ENCODE measurements around the gene TIMM13.
A peak's percentile ranks its signal among the peaks of the same experiment; 100 is the strongest.
"Not testable (repeated sequence)": the region's sequence is repeated elsewhere in the genome, so short reads cannot be mapped to it uniquely, and the experiment has no call there.

The TIMM13 gene

GRCh38 chr19:2427429-2428320 lies at the start of gene TIMM13:
Gene TIMM13, minus strand, starts transcription at chr19:2427586. Its CDS starts 53 bp downstream, at chr19:2427533.
- H3K4me3 Mint-ChIP-seq = peak within 1 kb of the TSS; percentile 91
- peaks cover 24% of the 10 kb centered on the region for H3K36me3 Mint-ChIP-seq (ENCODE audit: low read depth)
- no peaks in the 10 kb centered on the region for H3K27me3 Mint-ChIP-seq
- H3K4me1 Mint-ChIP-seq (ENCODE audit: low read depth) = peaks cover 16% of the 10 kb centered on the region
- H3K27ac Mint-ChIP-seq = peak within 1 kb of the TSS; percentile 97
- no peaks in the 10 kb centered on the region for H3K9me3 Mint-ChIP-seq

DNA sequence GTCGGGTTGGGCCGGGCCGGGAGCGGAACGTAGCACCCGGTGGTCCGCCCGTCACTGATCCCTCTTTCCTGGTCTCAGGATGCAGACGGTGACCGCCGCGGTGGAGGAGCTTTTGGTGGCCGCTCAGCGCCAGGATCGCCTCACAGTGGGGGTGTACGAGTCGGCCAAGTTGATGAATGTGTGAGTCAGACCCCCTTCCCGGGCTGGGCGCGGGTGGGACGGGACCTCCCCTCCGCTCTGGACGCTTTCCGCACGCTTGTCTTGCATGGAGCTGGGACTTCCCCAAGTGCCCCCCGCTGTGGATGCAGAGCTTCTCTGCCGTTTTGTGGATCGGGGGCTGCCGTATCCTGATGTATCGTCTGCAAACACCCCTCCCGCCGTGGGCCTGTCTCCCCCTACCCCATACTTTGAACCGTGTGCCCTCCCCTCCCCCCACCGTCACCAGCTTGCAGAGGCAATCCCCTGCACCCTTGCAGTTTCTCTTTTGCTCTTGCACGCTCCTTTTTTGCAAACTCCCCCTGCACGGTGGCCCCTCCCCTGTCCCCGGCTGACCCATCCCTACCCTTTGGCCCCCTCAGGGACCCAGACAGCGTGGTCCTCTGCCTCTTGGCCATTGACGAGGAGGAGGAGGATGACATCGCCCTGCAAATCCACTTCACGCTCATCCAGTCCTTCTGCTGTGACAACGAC lies 49.2 kb upstream of the TIMM13 start:
- Mint-ChIP-seq H3K9me3 (no peaks in the 10 kb centered on the region), H3K4me1 (ENCODE audit: low read depth) (peaks cover 28% of the 10 kb centered on the region), H3K27me3 (no peaks in the 10 kb centered on the region), H3K36me3 (ENCODE audit: low read depth) (peaks cover 26% of the 10 kb centered on the region), H3K27ac (peak overlapping the region; percentile 95), H3K4me3 (peak overlapping the region; percentile 98)

- Mint-ChIP-seq H3K27ac (peak within 1 kb of the TSS; percentile 95), H3K36me3 (ENCODE audit: low read depth) (peaks cover 26% of the 10 kb centered on the region), H3K4me3 (peak within 1 kb of the TSS; percentile 98), H3K9me3 (no peaks in the 10 kb centered on the region), H3K4me1 (ENCODE audit: low read depth) (peaks cover 28% of the 10 kb centered on the region), H3K27me3 (no peaks in the 10 kb centered on the region)
Observed at GRCh38 chr19:2475702-2476450, 48.5 kb upstream of the TIMM13 start, which contains the start of gene GADD45B. Gene GADD45B, plus strand, starts transcription at chr19:2476127. Its CDS starts 232 bp downstream, at chr19:2476359.

GRCh38 chr19:2475018-2475701 lies 47.8 kb upstream of the TIMM13 start:
- Mint-ChIP-seq H3K9me3 (no peaks in the 10 kb centered on the region), H3K4me3 (peak overlapping the region; percentile 98), H3K4me1 (ENCODE audit: low read depth) (peaks cover 29% of the 10 kb centered on the region), H3K36me3 (ENCODE audit: low read depth) (peaks cover 26% of the 10 kb centered on the region), H3K27ac (peak overlapping the region; percentile 93), H3K27me3 (no peaks in the 10 kb centered on the region)

- Mint-ChIP-seq H3K4me3 (peak overlapping the region; percentile 98), H3K36me3 (ENCODE audit: low read depth) (peaks cover 26% of the 10 kb centered on the region), H3K27ac (peak overlapping the region; percentile 89), H3K4me1 (ENCODE audit: low read depth) (peaks cover 29% of the 10 kb centered on the region), H3K27me3 (no peaks in the 10 kb centered on the region), H3K9me3 (no peaks in the 10 kb centered on the region)
Observed at GRCh38 chr19:2474232-2475017, 47.0 kb upstream of the TIMM13 start.

GRCh38 chr19:2469915-2470200 lies 42.5 kb upstream of the TIMM13 start:
- H3K4me3 Mint-ChIP-seq; H3K27ac Mint-ChIP-seq; H3K27me3 Mint-ChIP-seq; H3K9me3 Mint-ChIP-seq; H3K36me3 Mint-ChIP-seq (ENCODE audit: low read depth): not testable (repeated sequence)
- peaks cover 17% of the 10 kb centered on the region for H3K4me1 Mint-ChIP-seq (ENCODE audit: low read depth)

DNA sequence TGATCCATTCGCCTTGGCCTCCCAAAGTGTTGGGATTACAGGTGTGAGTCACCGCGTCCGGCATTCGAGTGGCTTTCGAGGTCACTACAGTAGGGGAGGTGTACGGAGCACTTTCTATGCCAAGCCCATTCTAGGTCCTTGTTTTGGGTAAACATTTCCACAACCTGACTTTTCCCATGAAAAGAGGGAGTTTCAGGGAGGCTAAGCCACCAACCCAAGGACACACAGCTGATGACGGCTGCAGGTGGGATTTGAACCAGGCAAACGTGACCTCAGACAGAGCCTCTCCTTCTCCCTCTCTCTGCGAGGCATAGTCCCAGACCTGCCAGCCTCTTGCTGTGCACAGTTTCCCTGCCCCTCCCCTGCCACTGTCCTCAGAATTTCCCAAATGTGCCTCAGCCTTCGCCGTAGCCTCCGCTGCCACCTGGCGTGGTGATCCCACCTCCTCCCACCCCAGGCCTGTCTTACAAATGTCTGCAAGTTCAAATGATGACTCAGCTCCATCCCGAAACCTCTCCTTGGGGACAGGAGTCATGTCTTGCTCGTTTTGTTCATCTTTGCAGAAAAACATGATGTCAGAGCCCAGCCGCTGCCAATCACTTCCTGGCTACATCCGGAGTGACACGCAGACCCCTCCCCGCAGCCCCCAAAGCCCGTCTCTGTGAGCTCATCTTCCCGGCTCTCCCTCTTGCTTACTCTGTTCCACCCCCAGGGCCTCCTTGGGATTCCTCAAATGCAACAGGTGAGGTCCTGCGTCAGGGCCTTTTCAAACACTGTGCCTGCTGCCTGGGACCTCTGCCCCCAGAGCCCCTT lies 41.9 kb upstream of the TIMM13 start:
- no peaks in the 10 kb centered on the region for H3K9me3 Mint-ChIP-seq
- peaks cover 16% of the 10 kb centered on the region for H3K4me1 Mint-ChIP-seq (ENCODE audit: low read depth)
- H3K4me3 Mint-ChIP-seq = no peak overlapping the region
- no peaks in the 10 kb centered on the region for H3K36me3 Mint-ChIP-seq (ENCODE audit: low read depth)
- H3K27me3 Mint-ChIP-seq = no peaks in the 10 kb centered on the region
- peak overlapping the region; percentile 55 for H3K27ac Mint-ChIP-seq

- Mint-ChIP-seq H3K36me3 (ENCODE audit: low read depth) (no peaks in the 10 kb centered on the region), H3K4me3 (no peak overlapping the region), H3K4me1 (ENCODE audit: low read depth) (peaks cover 16% of the 10 kb centered on the region), H3K9me3 (no peaks in the 10 kb centered on the region), H3K27ac (no peak overlapping the region), H3K27me3 (no peaks in the 10 kb centered on the region)
Observed at GRCh38 chr19:2468596-2468995, 41.2 kb upstream of the TIMM13 start.

GRCh38 chr19:2464389-2464788 lies 37.0 kb upstream of the TIMM13 start:
- no peak overlapping the region for H3K4me3 Mint-ChIP-seq

GRCh38 chr19:2463694-2464093 lies 36.3 kb upstream of the TIMM13 start:
- not testable (repeated sequence) for H3K36me3 Mint-ChIP-seq (ENCODE audit: low read depth); H3K27ac Mint-ChIP-seq; H3K27me3 Mint-ChIP-seq; H3K4me1 Mint-ChIP-seq (ENCODE audit: low read depth); H3K4me3 Mint-ChIP-seq; H3K9me3 Mint-ChIP-seq

More at GRCh38 chr19:2464389-2464788, 37.0 kb upstream of the TIMM13 start:
- peaks cover 16% of the 10 kb centered on the region for H3K4me1 Mint-ChIP-seq (ENCODE audit: low read depth)
- H3K27ac Mint-ChIP-seq = no peak overlapping the region
- no peaks in the 10 kb centered on the region for H3K27me3 Mint-ChIP-seq
- no peaks in the 10 kb centered on the region for H3K9me3 Mint-ChIP-seq
- no peaks in the 10 kb centered on the region for H3K36me3 Mint-ChIP-seq (ENCODE audit: low read depth)

DNA sequence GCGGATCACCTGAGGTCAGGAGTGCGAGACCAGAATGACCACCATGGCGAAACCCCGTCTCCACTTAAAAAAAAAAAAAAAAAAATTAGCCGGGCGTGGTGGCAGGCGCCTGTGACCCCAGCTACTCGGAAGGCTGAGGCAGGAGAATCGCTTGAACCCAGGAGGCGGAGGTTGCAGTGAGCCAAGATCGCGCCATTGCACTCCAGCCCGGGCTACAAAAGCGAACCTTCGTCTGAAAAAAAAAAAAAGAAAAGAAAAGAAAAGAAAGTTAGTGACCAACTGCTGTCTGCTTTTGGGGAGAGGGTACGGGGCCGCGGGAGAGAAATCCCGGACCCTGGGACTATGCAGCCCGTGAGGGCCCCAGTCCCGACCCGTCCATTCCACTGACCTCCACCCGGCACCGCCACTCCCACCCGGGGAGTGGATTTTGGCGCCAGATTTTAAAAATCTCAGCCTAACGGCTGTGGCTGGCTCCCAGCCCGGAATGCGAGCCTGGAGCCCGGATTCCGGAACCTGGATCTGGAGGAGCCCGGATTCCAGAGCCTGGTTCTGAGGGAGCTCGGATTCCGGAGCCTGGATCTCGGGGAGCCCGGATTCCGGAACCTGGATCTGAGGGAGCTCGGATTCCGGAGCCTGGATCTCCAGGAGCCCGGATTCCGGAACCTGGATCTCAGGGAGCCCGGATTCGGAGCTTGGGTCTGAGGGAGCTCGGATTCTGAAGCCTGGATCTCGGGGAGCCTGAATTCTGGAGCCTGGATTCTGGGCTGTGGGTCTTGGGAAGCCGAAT lies 35.4 kb upstream of the TIMM13 start:
- Mint-ChIP-seq H3K4me3 (peak overlapping the region; percentile 63), H3K27ac (no peak overlapping the region), H3K36me3 (ENCODE audit: low read depth) (no peaks in the 10 kb centered on the region), H3K9me3 (no peaks in the 10 kb centered on the region), H3K27me3 (no peaks in the 10 kb centered on the region), H3K4me1 (ENCODE audit: low read depth) (peaks cover 8% of the 10 kb centered on the region)

GRCh38 chr19:2461751-2462634 lies 34.6 kb upstream of the TIMM13 start:
- H3K4me3 Mint-ChIP-seq = peak overlapping the region; percentile 84
- H3K36me3 Mint-ChIP-seq (ENCODE audit: low read depth) = peaks cover 3% of the 10 kb centered on the region
- H3K27me3 Mint-ChIP-seq = no peaks in the 10 kb centered on the region
- H3K27ac Mint-ChIP-seq = peak overlapping the region; percentile 79
- H3K9me3 Mint-ChIP-seq = no peaks in the 10 kb centered on the region
- peaks cover 13% of the 10 kb centered on the region for H3K4me1 Mint-ChIP-seq (ENCODE audit: low read depth)

Measured in stimulated activated naive CD8-positive, alpha-beta T cell treated with anti-CD3 and anti-CD28 coated beads, Interleukin-15, Interleukin-2, amounts not matched to agents 100 ng/mL and 50 ng/mL, for 24 hours (primary cell).